GM19372 (cell line): ENCODE results near the gene KIF2C.
A peak's percentile ranks its signal among the peaks of the same experiment; 100 is the strongest.
"Not testable (repeated sequence)": the region's sequence is repeated elsewhere in the genome, so short reads cannot be mapped to it uniquely, and the experiment has no call there.

Experiments
- ATAC-seq: cut with Tn5 transposase; IDR thresholded peaks from one replicate; pipeline ENCODE4 v1.9.1; 2021; ENCODE audit warnings: mild to moderate bottlenecking, low read depth, moderate library complexity; ENCODE audit not compliant: unreplicated experiment

The KIF2C gene

GRCh38 chr1:44739307-44740178, at the start of gene KIF2C:
TSS of gene KIF2C (plus strand) at chr1:44739837. CDS start at chr1:44739933, 96 bp downstream.
- peak; percentile 97 for ATAC-seq

- no peak for ATAC-seq
Measured at GRCh38 chr1:44693159-44693558, 46.5 kb upstream of the KIF2C start.

- ATAC-seq = no peak
Measured at GRCh38 chr1:44693900-44694299, 45.7 kb upstream of the KIF2C start.

GRCh38 chr1:44694863-44695478, 44.7 kb upstream of the KIF2C start:
- no peak for ATAC-seq

GRCh38 chr1:44695671-44696070, 44.0 kb upstream of the KIF2C start:
- no peak for ATAC-seq

GRCh38 chr1:44696101-44696500, 43.5 kb upstream of the KIF2C start:
- ATAC-seq = no peak

- no peak for ATAC-seq
Measured at GRCh38 chr1:44696789-44697345, 42.8 kb upstream of the KIF2C start.

GRCh38 chr1:44698138-44698537, 41.5 kb upstream of the KIF2C start:
- no peak for ATAC-seq

GRCh38 chr1:44699375-44699774, 40.3 kb upstream of the KIF2C start:
- not testable (repeated sequence) for ATAC-seq

GRCh38 chr1:44700573-44700972, 39.1 kb upstream of the KIF2C start:
- no peak for ATAC-seq

GRCh38 chr1:44701141-44701573, 38.5 kb upstream of the KIF2C start:
- no peak for ATAC-seq

GRCh38 chr1:44705470-44705869, 34.2 kb upstream of the KIF2C start:
- ATAC-seq = no peak

GRCh38 chr1:44705938-44706337, 33.7 kb upstream of the KIF2C start:
- ATAC-seq = no peak

GRCh38 chr1:44707112-44707881, 32.3 kb upstream of the KIF2C start:
- ATAC-seq = no peak

- ATAC-seq = no peak
Measured at GRCh38 chr1:44707959-44708831, 31.4 kb upstream of the KIF2C start.

- ATAC-seq = no peak
Measured at GRCh38 chr1:44713321-44713781, 26.3 kb upstream of the KIF2C start.

GRCh38 chr1:44714532-44714931, 25.1 kb upstream of the KIF2C start:
- ATAC-seq = no peak

- no peak for ATAC-seq
Measured at GRCh38 chr1:44714944-44715571, 24.6 kb upstream of the KIF2C start.

GRCh38 chr1:44717156-44717555, 22.5 kb upstream of the KIF2C start:
- no peak for ATAC-seq
